GM18858 (cell line): ENCODE measurements around the gene TMEM255B.
"Not testable (repeated sequence)": the region's sequence is repeated elsewhere in the genome, so short reads cannot be mapped to it uniquely, and the experiment has no call there.

ENCODE experiments used
- ATAC-seq: cut with Tn5 transposase; IDR thresholded peaks from one replicate; pipeline ENCODE4 v1.9.1; 2021; ENCODE audit not compliant: unreplicated experiment

Gene TMEM255B

GRCh38 chr13:113785051-113786010, 26.3 kb downstream of the TMEM255B start:
- no peak for ATAC-seq

DNA sequence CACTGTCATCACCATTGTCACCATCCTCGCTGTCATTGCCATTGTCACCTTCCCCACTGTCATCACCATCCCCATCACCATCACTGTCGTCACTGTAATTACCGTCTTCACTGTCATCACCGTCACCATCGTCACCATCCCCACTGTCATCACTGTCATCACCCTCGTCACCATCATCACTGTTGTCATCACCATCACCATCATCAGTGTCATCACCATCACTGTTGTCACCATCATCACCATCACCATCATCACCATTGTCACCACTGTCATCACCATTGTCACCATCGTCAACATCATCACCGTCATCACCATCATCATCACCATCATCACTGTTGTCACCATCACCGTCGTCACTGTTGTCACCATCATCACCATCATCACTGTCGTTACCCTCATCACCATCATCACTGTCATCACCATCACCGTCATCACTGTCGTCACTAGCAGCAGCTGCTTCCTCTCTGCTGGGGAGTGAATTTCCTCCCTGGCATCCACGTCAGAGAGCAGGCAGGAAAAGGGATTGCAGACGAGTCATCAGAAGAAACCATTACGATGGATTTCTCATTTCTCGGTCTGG, 27.3 kb downstream of the TMEM255B start:
- ATAC-seq = no peak

- ATAC-seq = no peak
Observed at GRCh38 chr13:113787694-113788093, 28.7 kb downstream of the TMEM255B start.

GRCh38 chr13:113788413-113789135, 29.5 kb downstream of the TMEM255B start:
- no peak for ATAC-seq

DNA sequence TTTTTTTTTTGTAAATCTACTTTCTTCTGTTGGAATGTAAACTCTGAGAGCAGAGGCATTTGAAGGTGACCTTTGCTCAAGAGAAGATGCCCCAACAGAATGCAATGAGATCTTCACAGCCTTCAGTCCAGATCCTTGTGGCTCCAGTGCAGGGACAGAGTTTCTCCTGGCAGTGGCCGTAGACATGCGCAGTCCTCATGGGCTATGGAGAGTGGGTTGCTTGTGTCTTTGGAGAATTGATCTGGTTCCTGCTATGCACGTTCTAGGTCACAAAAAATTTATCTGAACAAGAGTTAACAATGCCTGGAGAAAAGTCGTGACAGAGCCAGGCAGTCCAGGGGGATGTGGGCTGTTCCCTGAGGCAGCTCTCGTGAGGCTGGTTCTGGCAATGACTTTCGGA, 30.1 kb downstream of the TMEM255B start:
- ATAC-seq = no peak

- ATAC-seq = not testable (repeated sequence)
Observed at GRCh38 chr13:113789931-113790330, 30.9 kb downstream of the TMEM255B start.

- no peak for ATAC-seq
Observed at GRCh38 chr13:113791226-113791625, 32.2 kb downstream of the TMEM255B start.

DNA sequence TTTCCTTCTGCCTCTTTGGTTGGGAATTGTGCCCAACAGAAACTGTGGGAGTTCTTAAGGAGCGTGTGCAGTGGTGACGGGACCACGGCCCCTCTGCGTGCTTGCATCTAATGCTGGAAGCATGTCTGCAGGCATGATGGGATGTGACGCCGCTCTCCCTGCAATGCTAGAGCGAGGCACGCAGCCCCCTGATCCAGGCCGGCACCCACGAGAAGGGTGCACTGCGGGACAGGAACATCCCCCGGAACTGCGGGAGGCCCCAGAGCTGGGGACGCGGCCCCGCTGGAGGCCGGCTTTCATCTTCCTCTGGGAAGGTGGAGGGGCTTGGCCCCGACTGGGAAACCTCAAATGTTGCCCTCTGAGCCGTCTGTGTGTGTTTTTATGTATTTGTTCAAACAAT, 32.7 kb downstream of the TMEM255B start:
- no peak for ATAC-seq

GRCh38 chr13:113792236-113792770, 33.3 kb downstream of the TMEM255B start:
- ATAC-seq = no peak

- ATAC-seq = no peak
Observed at GRCh38 chr13:113792886-113793717, 34.1 kb downstream of the TMEM255B start.

- ATAC-seq = no peak
Observed at GRCh38 chr13:113793718-113794085, 34.7 kb downstream of the TMEM255B start.

DNA sequence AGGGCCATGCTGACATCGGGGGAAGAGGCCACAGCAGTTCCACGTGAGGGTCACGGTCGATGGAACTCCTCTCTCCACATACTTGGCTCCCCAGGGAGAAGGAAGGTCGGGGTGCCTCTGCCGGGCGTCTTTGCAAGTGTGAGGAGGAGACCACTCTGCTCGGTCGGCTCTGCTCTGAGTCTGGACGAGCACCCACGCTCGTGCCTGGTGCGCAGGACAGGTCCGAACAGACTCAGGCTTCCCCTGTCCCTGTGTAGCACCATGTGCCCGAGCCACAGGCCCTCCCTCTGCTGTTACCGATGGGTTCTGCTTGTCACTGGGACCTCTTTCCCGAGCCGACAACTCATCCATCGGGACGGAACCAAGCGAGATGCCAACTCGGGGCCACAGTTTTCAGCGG, 35.1 kb downstream of the TMEM255B start:
- ATAC-seq = no peak

GRCh38 chr13:113794764-113795173, 35.7 kb downstream of the TMEM255B start:
- no peak for ATAC-seq

GRCh38 chr13:113795362-113795761, 36.3 kb downstream of the TMEM255B start:
- not testable (repeated sequence) for ATAC-seq

DNA sequence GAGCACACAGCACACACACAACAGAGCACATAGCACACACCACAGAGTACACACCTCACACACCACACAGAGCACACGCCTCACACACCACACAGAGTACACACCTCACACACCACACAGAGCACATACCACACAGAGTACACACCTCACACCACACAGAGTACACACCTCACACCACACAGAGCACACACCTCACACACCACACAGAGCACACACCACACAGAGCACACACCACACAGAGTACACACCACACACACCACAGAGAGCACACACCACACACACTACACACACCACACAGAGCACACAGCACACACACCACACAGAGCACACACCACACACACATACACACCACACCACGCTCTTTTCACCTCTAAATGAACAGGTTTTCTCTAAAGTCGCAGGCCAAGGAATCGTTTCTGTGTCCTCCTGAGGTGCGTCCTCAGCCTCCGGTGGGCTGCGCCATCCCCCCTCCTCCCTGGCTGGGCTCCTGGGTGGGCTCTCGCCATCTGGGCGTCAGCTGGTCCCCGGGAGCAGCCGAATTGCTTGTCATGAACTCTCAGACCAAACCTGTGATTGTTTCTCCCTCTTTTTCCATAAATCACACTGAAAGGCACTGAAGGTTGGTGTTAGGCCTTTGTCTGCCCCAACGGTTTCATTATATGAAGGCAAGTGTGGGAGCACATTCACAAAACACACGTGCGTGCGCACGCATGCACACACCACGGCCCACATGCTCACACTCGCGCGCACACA, 37.4 kb downstream of the TMEM255B start:
- ATAC-seq = no peak

GRCh38 chr13:113796964-113797676, 38.1 kb downstream of the TMEM255B start:
- no peak for ATAC-seq

GRCh38 chr13:113798200-113798811, 39.3 kb downstream of the TMEM255B start:
- no peak for ATAC-seq

DNA sequence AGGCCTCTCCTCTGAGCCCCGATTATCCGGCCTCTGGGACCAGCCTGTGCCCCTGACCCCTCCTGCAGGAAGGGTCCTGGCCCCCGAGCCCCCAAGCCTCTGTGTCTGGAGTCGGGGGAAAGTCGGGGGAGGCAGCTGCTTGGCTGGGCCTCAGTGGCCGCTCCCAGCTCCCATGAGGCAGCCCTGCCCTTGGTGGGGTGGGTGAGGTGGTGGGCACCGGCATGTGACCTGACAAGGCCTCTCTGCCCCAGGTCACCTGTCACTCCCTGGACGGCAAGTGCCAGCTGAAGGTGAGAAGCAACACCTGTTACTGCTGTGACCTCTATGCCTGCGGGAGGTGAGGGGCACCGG, 41.5 kb downstream of the TMEM255B start:
- ATAC-seq = no peak
